Fibroblast of villous mesenchyme (primary cell): Measurements from ENCODE around the gene IL17RD. TPM values are rescaled to one million over a fixed set of nuclear protein-coding genes. Genes with fewer than 3 reads are reported as not detected.
A peak's percentile ranks its signal among the peaks of the same experiment; 100 is the strongest.

ENCODE experiments used
- DNase-seq: peaks from one replicate; pipeline ENCODE4 v3.0.0-alpha.2; 2010; ENCODE audit warnings: low read depth
- H3K4me3 ChIP-seq: 2 replicates; pipeline ENCODE4 v1.5.1; 2011; ENCODE audit warnings: low read depth, mild to moderate bottlenecking, low read length
- total RNA-seq: library from RNA; depleted of rRNA; stranded (reverse); fragments of >200 nt; gene quantifications from 2 replicates; pipeline ENCODE4 v1.2.3, GENCODE V29; 2012
- TF ChIP-seq, protein P1 (sequence below): IDR thresholded peaks from 2 replicates; pipeline ENCODE4 v1.5.1; 2012; ENCODE audit warnings: low read depth, mild to moderate bottlenecking, low read length; ENCODE audit not compliant: insufficient read depth

Gene IL17RD
- 0.64 and 0.86 TPM in 2 replicates for total RNA-seq

DNA sequence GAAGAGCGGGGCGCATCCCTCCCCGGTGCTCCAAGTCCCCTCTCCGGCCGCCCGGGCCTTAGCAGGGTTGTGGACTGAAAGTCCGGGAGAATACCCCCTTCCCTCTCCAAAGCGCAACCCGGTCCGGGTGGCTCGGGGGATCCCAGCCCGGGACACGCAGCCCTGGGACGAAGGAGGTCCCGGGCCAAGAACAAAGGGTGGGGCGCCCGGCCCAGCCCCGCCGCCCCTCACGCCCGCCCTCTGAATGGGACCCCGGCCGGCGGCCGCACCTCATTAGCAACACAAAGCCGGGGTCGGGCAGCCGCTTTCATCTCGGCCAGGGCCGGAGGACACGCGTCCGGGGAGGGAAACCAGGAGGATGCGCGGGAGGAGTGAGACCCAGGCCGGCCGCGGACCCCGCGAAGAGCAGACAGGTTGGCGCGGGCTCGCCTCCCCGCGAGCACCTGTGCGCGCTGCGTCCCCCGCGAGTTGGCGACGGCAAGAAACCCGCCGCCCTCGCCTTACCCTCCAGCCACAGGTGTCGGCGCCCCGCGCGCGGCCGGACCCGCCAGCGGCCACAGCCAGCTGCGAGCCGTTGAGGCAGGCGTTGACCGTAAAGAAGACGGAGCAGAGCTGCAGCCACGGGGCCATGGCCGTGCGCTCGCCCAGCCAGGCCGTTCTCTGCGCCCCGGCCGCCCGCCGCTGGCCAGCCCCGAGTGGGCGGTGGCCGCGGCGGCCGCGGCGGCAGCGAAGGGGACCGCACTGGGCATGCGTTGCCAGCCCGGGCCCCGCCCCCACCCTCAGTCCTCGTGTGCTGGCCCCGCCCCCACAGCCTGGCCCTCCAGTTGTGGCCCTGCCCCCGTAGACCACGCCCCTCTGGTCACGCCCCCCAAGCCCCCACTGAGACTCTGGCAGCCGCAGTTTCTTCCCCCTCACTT lies at the start of gene IL17RD:
Gene IL17RD, minus strand, starts transcription at position 697 of the 917 bp plus-strand sequence. Its CDS starts 67 bp downstream, at position 630.
- peak; percentile 71 for DNase-seq
- TF ChIP-seq, protein P1, sequence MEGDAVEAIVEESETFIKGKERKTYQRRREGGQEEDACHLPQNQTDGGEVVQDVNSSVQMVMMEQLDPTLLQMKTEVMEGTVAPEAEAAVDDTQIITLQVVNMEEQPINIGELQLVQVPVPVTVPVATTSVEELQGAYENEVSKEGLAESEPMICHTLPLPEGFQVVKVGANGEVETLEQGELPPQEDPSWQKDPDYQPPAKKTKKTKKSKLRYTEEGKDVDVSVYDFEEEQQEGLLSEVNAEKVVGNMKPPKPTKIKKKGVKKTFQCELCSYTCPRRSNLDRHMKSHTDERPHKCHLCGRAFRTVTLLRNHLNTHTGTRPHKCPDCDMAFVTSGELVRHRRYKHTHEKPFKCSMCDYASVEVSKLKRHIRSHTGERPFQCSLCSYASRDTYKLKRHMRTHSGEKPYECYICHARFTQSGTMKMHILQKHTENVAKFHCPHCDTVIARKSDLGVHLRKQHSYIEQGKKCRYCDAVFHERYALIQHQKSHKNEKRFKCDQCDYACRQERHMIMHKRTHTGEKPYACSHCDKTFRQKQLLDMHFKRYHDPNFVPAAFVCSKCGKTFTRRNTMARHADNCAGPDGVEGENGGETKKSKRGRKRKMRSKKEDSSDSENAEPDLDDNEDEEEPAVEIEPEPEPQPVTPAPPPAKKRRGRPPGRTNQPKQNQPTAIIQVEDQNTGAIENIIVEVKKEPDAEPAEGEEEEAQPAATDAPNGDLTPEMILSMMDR = no peak
- H3K4me3 ChIP-seq = peak within 1 kb of the TSS; percentile 62

DNA sequence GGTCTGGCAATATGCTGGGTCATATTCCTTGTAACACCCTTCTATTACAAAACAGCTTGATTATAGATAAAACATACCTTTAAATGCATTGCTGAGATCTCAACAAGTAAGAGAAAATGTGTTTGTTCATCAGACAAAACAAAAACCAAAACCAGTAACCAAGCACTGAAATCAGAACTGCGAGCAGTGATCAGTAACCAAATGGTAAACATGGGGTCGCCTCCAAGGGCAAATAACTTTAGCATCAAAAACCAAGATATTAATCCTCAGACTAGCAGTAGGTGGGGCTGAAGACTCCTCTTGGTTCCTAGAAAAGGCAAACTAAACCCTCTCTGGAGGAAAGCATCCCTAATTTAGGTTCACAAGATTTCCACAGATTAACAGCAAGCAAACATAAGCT lies 41.3 kb upstream of the IL17RD start:
- TF ChIP-seq, protein P1 = no peak
- H3K4me3 ChIP-seq = no peak overlapping the region
- no peak for DNase-seq

DNA sequence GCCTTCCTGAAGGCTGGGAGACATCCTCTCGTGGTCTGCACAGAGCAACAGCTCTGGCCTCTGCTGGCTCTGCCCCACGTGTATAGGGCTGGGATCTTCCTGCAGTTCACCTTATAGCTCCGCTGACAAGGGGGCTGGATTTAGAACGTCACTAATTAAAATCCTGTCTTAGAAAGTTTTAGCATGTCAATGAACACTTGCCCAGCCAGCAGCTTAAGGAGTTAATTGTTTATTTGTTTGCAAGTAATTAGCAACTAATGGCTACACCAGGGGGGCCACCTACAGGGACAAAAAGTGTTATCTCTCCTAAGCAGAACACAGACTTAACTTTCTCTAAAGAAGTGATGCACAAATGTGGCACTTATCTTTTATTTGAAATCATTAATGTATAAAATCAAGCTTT lies 34.7 kb upstream of the IL17RD start, which contains the start of gene HESX1:
Gene HESX1, minus strand, starts transcription at position 84 of the 403 bp plus-strand sequence. Its CDS starts 60 bp downstream, at position 24.
- DNase-seq = no peak
- TF ChIP-seq, protein P1 = no peak
- H3K4me3 ChIP-seq = no peak within 1 kb of the TSS

DNA sequence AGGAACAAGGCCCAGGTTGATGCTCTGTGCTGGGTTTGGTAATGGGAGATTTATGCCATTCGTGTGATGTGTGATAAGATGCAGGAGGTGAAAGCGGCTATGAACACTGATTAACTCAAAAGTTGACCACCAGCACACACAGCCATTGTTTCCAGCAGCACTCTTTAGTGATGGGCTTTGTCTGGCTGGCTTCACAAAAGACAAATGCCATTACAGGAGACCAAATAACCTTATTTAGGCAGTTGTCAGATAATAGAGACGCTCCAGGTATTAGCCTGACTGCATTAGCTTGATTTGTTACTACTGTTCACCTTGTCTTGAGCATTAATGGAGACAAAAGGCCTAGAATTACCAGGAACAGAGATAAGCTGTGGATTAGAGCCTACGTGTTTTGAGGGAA lies 29.5 kb upstream of the IL17RD start:
- TF ChIP-seq, protein P1 = no peak
- H3K4me3 ChIP-seq = no peak overlapping the region
- DNase-seq = no peak

DNA sequence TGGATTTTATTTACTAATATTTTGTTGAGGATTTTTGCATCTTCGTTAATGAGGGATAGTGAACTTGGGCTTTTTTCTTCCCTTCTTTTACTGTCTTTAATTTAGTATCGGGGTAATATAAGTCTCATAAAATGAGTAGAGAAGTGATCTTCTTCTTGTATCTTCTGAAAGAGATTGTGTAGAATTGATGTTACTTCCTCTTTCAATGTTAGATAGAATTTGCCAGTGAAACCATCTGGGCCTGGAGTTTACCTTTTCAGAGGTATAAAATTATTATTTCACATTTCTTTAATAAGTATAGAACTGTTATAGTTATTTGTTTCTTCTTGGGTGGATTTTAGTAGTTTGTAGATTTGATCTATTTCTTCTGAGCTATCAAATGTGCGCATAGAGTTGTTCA lies 26.9 kb upstream of the IL17RD start:
- TF ChIP-seq, protein P1 = no peak
- DNase-seq = no peak

DNA sequence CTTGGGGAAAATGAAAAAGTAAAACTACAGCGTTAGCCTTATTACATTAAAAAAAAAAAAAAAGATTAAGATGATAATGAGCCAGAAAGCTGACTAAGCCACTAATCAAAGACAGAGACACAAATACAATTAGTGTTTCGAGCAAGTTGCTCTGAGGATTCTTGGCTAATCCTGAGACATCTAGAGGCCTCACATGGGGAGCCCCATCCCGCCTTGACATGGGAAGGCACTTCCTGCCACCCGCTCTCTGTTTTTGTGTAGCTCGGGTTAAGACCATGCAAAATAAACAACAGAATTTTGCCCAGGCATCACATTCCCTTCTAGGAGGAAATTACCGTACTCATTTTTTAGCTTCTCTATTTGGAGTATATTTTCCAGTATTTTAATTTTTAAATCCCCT lies 19.4 kb upstream of the IL17RD start:
- no peak overlapping the region for H3K4me3 ChIP-seq
- TF ChIP-seq, protein P1 = no peak
- DNase-seq = peak; percentile 18

More for the DNA sequence above, 26.9 kb upstream of the IL17RD start:
- no peak overlapping the region for H3K4me3 ChIP-seq
